ENCODE data around the gene MAL. TPM values are rescaled to one million over a fixed set of nuclear protein-coding genes. Genes with fewer than 3 reads are reported as not detected.

Gene MAL
- total RNA-seq, 1 donor from 2014 or later = not detected

DNA sequence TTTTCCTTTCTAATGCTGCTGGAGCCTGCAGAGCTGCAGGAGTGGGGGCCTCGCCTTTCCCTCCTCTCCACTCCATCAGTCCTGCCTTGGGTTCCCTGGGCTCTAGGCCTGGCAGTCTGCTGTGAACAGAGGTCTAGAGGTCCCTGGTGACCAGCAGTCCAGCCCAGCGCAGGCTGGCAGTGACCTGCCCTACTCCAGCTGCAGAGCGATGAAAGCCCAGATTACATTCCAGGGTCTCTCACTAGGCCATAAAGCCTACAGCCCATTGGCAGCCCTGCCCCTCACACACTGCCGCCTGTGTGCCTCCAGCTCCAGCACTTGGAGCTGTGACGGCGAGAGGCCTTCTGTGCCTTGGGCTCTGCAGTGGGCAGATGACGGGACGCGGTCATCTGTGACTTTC, 14.8 kb upstream of the MAL start:
- peak; percentile 63 for DNase-seq (ENCODE audit: low spot score)
- H3K36me3 Mint-ChIP-seq (ENCODE audit: low read depth) = no peaks in the 10 kb centered on the region
- H3K27ac Mint-ChIP-seq (ENCODE audit: unreplicated experiment) = no peak overlapping the region
- H3K4me1 Mint-ChIP-seq (ENCODE audit: low read depth) = no peaks in the 10 kb centered on the region
- peaks cover 16% of the 10 kb centered on the region for H3K27me3 Mint-ChIP-seq (ENCODE audit: low read depth)
- H3K9me3 Mint-ChIP-seq (ENCODE audit: low read depth) = no peaks in the 10 kb centered on the region
- TF ChIP-seq, protein P1, sequence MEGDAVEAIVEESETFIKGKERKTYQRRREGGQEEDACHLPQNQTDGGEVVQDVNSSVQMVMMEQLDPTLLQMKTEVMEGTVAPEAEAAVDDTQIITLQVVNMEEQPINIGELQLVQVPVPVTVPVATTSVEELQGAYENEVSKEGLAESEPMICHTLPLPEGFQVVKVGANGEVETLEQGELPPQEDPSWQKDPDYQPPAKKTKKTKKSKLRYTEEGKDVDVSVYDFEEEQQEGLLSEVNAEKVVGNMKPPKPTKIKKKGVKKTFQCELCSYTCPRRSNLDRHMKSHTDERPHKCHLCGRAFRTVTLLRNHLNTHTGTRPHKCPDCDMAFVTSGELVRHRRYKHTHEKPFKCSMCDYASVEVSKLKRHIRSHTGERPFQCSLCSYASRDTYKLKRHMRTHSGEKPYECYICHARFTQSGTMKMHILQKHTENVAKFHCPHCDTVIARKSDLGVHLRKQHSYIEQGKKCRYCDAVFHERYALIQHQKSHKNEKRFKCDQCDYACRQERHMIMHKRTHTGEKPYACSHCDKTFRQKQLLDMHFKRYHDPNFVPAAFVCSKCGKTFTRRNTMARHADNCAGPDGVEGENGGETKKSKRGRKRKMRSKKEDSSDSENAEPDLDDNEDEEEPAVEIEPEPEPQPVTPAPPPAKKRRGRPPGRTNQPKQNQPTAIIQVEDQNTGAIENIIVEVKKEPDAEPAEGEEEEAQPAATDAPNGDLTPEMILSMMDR (IDR thresholded peaks at IDR 0.05) = no peak
- no peak overlapping the region for H3K4me3 Mint-ChIP-seq (ENCODE audit: unreplicated experiment)

DNA sequence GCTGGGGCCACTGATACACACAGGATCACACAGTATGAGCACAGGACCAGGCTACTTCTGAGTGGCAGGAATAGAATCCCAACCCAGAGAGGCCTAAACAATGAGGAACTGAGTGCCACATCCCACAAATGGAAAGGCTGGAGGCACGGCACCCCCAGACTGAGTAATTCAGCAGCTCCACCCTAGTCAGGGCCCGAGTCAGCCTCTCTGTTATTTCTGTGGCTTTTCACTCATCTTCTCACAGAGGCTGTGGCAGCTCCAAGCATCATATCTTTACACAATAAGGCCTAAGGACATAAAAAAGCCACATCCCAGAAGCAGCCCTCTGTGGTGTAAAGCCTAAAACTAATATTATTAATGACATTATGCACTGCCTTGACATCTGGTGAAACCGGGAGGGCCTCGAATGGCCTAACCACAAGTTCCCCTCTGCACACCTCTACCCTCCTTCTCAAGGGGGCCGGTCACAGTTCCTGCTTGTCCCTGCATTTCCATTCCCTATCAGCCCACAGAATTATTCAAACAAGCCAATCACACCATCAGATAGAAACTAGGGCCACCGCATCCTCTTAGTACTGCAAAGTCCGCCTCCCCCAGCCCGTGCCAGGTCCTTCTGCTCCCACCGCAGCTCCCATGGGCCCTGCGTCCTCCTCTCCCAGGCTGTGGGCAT, 12.5 kb upstream of the MAL start:
- no peaks in the 10 kb centered on the region for H3K4me1 Mint-ChIP-seq (ENCODE audit: low read depth)
- H3K27ac Mint-ChIP-seq (ENCODE audit: unreplicated experiment) = no peak overlapping the region
- TF ChIP-seq, protein P1 (IDR thresholded peaks at IDR 0.05) = no peak
- no peaks in the 10 kb centered on the region for H3K36me3 Mint-ChIP-seq (ENCODE audit: low read depth)
- H3K27me3 Mint-ChIP-seq (ENCODE audit: low read depth) = peaks cover 15% of the 10 kb centered on the region
- H3K9me3 Mint-ChIP-seq (ENCODE audit: low read depth) = no peaks in the 10 kb centered on the region
- DNase-seq (ENCODE audit: low spot score) = peak; percentile 59
- H3K4me3 Mint-ChIP-seq (ENCODE audit: unreplicated experiment) = no peak overlapping the region

DNA sequence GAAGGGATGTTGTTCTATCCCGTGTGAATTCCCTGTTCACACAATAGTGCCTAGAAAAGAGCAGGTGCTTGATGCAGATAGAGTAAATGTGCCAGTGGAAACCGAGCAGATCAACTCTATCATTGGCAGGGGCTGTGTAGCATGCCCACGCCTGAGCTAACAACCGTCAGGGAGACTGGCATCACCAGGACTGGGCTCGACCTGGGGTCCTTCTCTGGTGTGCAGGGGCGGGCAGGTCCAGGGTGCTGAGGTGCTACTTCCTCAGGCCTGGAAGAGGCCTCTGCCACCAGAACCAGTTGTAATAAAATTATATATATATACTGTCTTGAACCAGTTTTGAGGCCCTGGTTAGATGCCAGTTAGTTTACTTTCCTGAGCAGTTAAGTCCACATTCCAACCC, 11.8 kb upstream of the MAL start:
- Mint-ChIP-seq H3K4me3 (ENCODE audit: unreplicated experiment) (no peak overlapping the region), H3K4me1 (ENCODE audit: low read depth) (no peaks in the 10 kb centered on the region), H3K36me3 (ENCODE audit: low read depth) (no peaks in the 10 kb centered on the region), H3K27me3 (ENCODE audit: low read depth) (peaks cover 15% of the 10 kb centered on the region), H3K27ac (ENCODE audit: unreplicated experiment) (no peak overlapping the region), H3K9me3 (ENCODE audit: low read depth) (no peaks in the 10 kb centered on the region)
- TF ChIP-seq, protein P1 (IDR thresholded peaks at IDR 0.05) = no peak
- DNase-seq (ENCODE audit: low spot score) = peak; percentile 57

DNA sequence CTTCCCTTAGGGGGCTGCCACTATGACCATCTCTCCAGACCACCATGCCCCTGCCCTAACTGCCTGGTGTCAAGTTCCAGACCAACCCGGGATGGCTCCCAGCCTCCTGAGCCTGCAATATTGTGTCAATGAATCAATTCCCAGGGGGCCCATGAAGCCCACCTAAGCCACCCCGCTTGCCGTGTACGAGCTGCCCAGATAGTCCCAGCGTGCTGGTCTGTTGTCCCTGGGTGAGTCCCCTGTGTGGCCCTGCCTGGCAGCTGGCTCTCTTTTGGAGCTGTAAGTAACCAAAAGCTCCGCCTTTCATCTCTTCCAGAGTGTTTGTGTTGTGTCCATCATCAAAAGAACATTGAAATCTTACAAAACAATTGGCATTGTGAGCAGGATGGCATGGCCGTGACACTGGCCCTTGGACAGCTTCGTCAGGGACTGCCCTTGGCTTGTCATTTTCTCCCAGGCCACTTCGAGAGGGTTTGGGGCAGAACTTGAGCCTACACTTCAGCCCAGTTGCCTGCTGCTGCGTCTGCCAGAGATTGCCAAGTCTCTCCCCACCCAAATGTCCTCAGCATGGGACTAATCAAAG, 11.3 kb upstream of the MAL start:
- no peaks in the 10 kb centered on the region for H3K4me1 Mint-ChIP-seq (ENCODE audit: low read depth)
- TF ChIP-seq, protein P1 (IDR thresholded peaks at IDR 0.05) = no peak
- H3K4me3 Mint-ChIP-seq (ENCODE audit: unreplicated experiment) = no peak overlapping the region
- H3K27ac Mint-ChIP-seq (ENCODE audit: unreplicated experiment) = no peak overlapping the region
- peaks cover 15% of the 10 kb centered on the region for H3K27me3 Mint-ChIP-seq (ENCODE audit: low read depth)
- no peaks in the 10 kb centered on the region for H3K9me3 Mint-ChIP-seq (ENCODE audit: low read depth)
- no peaks in the 10 kb centered on the region for H3K36me3 Mint-ChIP-seq (ENCODE audit: low read depth)
- DNase-seq (ENCODE audit: low spot score) = no peak

DNA sequence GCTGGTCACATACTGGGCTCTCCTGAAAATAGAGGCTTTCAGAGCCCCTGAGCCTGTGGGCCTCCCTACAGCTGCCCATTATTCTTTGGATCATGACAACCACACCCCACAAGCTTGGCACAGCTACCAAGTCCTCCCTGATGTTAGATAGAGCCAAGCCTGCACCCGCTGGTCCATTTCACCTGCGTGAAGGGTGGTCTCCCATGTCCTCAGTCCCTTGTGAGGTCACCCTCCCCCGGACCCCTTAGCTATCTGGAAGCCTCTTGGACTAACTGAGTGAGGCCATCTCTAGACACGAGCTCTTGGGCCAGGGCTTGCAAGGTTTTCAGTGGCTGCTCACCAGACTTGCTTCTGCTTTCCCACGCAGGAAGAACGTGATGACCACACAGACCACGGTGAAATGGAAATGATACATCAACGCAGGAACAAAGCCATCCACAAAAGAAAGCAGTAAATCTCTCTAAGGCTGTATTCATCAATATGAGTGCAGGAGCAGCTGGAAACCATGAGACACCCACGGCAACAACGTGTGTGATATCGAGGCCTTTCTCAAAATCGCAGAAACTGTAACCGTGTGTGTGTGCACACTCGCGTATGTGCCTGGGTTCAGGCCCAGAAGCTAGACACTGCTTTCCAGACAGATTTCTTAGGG, 10.1 kb upstream of the MAL start:
- H3K27ac Mint-ChIP-seq (ENCODE audit: unreplicated experiment) = no peak overlapping the region
- H3K27me3 Mint-ChIP-seq (ENCODE audit: low read depth) = peaks cover 15% of the 10 kb centered on the region
- no peaks in the 10 kb centered on the region for H3K9me3 Mint-ChIP-seq (ENCODE audit: low read depth)
- H3K4me1 Mint-ChIP-seq (ENCODE audit: low read depth) = no peaks in the 10 kb centered on the region
- TF ChIP-seq, protein P1 (IDR thresholded peaks at IDR 0.05) = no peak
- H3K36me3 Mint-ChIP-seq (ENCODE audit: low read depth) = no peaks in the 10 kb centered on the region
- no peak for DNase-seq (ENCODE audit: low spot score)
- H3K4me3 Mint-ChIP-seq (ENCODE audit: unreplicated experiment) = no peak overlapping the region

All from chondrocyte (in vitro differentiated cells).